Activated T-cell treated with anti-CD3 and anti-CD28 coated beads for 1 hour (primary cell): ENCODE data around the gene EWSR1.
"Not testable (repeated sequence)": the region's sequence is repeated elsewhere in the genome, so short reads cannot be mapped to it uniquely, and the experiment has no call there.

Experiments
- DNase-seq: peaks from one replicate; pipeline ENCODE4 v3.0.0-alpha.2; 2020; ENCODE audit warnings: low read depth

Gene EWSR1

GRCh38 chr22:29247891-29248290, 20.2 kb upstream of the EWSR1 start:
- DNase-seq: not testable (repeated sequence)

- no peak for DNase-seq
Observed at GRCh38 chr22:29251265-29251664, 16.8 kb upstream of the EWSR1 start.

- DNase-seq: no peak
Observed at GRCh38 chr22:29251981-29252911, 15.8 kb upstream of the EWSR1 start.

GRCh38 chr22:29253561-29254285, 14.3 kb upstream of the EWSR1 start:
- no peak for DNase-seq

- DNase-seq: no peak
Observed at GRCh38 chr22:29254286-29254660, 13.8 kb upstream of the EWSR1 start.

- DNase-seq: no peak
Observed at GRCh38 chr22:29255064-29255621, 12.9 kb upstream of the EWSR1 start.

GRCh38 chr22:29256606-29257325, 11.3 kb upstream of the EWSR1 start:
- no peak for DNase-seq

- no peak for DNase-seq
Observed at GRCh38 chr22:29257751-29258181, 10.3 kb upstream of the EWSR1 start.

- DNase-seq: no peak
Observed at GRCh38 chr22:29258407-29259252, 9.4 kb upstream of the EWSR1 start.

GRCh38 chr22:29259253-29259899, 8.7 kb upstream of the EWSR1 start:
- DNase-seq: no peak

- DNase-seq: no peak
Observed at GRCh38 chr22:29260031-29260560, 8.0 kb upstream of the EWSR1 start.

GRCh38 chr22:29260601-29261315, 7.3 kb upstream of the EWSR1 start:
- no peak for DNase-seq

- no peak for DNase-seq
Observed at GRCh38 chr22:29263791-29264276, 4.2 kb upstream of the EWSR1 start.

GRCh38 chr22:29265305-29265704, 2.8 kb upstream of the EWSR1 start:
- DNase-seq: no peak

GRCh38 chr22:29265929-29266328, 2.1 kb upstream of the EWSR1 start:
- DNase-seq: no peak

- no peak for DNase-seq
Observed at GRCh38 chr22:29266564-29267461, 1.3 kb upstream of the EWSR1 start.

- DNase-seq: no peak
Observed at GRCh38 chr22:29267462-29267857, 608 bp upstream of the EWSR1 start.

- peak; percentile 16 for DNase-seq
Observed at GRCh38 chr22:29268511-29269229, 602 bp downstream of the EWSR1 start.
